Measurements from ENCODE around the gene PADI1.

DNA sequence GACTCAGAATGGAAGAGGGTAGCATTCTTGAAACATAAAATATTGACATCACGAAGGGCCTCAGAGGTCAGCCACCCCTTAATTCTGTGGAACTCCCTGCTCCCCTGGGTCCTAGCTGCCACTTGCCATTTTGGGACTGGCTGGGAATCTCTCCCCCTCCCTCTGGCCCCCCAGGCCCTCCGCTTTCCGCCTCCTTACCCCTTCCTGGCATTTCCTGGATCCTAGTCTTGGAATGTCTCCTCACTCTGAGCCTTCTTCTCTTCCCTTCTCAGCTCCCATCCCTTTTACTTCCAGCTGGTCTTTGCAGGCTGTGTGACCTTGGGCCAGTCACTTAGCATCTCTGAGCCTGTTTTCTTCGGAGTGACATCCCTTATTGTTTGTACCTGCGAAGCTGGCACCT lies 4.5 kb downstream of the PADI1 start:
- TF ChIP-seq, protein P1, sequence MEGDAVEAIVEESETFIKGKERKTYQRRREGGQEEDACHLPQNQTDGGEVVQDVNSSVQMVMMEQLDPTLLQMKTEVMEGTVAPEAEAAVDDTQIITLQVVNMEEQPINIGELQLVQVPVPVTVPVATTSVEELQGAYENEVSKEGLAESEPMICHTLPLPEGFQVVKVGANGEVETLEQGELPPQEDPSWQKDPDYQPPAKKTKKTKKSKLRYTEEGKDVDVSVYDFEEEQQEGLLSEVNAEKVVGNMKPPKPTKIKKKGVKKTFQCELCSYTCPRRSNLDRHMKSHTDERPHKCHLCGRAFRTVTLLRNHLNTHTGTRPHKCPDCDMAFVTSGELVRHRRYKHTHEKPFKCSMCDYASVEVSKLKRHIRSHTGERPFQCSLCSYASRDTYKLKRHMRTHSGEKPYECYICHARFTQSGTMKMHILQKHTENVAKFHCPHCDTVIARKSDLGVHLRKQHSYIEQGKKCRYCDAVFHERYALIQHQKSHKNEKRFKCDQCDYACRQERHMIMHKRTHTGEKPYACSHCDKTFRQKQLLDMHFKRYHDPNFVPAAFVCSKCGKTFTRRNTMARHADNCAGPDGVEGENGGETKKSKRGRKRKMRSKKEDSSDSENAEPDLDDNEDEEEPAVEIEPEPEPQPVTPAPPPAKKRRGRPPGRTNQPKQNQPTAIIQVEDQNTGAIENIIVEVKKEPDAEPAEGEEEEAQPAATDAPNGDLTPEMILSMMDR (IDR thresholded peaks at IDR 0.05): no peak
- TF ChIP-seq POLR2A (IDR thresholded peaks at IDR 0.05): no peak
